CD4-positive, alpha-beta T cell (primary cell): ENCODE data around the gene ZP3. TPM values are rescaled to one million over a fixed set of nuclear protein-coding genes. Genes with fewer than 3 reads are reported as not detected.
"Not testable (repeated sequence)": the region's sequence is repeated elsewhere in the genome, so short reads cannot be mapped to it uniquely, and the experiment has no call there.

Experiments used
- ATAC-seq: fragments of 200-7000 bp; cut with Tn5 transposase; one replicate; pipeline ENCODE4 v1.10.0; 2022; ENCODE audit warnings: mild to moderate bottlenecking; ENCODE audit not compliant: poor library complexity
- CTCF ChIA-PET: fragments of 350-600 bp; sonication (Branson Sonifier 250); formaldehyde crosslinking; loops from one replicate; lab custom pipeline; 2021; ENCODE audit warnings: antibody characterized with exemption, inconsistent platforms; lab: Charles Lee
- POLR2A ChIA-PET: fragments of 350-600 bp; sonication (Branson Sonifier 250); formaldehyde crosslinking; loops from one replicate; lab custom pipeline; 2021; ENCODE audit warnings: antibody characterized with exemption, inconsistent platforms; lab: Charles Lee
- DNase-seq, 14 experiments: peaks; one replicate each; pipeline ENCODE4 v3.0.0-alpha.2; 2013 to 2020; ENCODE audit warnings: mixed read lengths in 2 of 14
- H3K27ac ChIP-seq, 2 donors: one replicate each; pipeline versions ENCODE4 v1.5.1 to v1.7.0; 2013; ENCODE audit warnings: low read length in 2 of 2, low read depth in 1 of 2, mild to moderate bottlenecking in 1 of 2
- H3K27me3 ChIP-seq, 2 experiments: 1 replicate in 1 of 2; 2 replicates in 1 of 2; pipeline versions ENCODE4 v1.6.1 to v1.7.0; 2013; ENCODE audit warnings: low read length in 2 of 2, control low read depth in 1 of 2, mild to moderate bottlenecking in 1 of 2, moderate library complexity in 1 of 2; ENCODE audit not compliant: insufficient read depth in 2 of 2, control insufficient read depth in 1 of 2
- H3K36me3 ChIP-seq: one replicate; pipeline ENCODE4 v1.6.1; 2013; ENCODE audit warnings: low read length, control low read depth; ENCODE audit not compliant: insufficient read depth
- H3K4me1 ChIP-seq: one replicate; pipeline ENCODE4 v1.6.1; 2013; ENCODE audit warnings: low read length, control low read depth; ENCODE audit not compliant: insufficient read depth
- H3K4me3 ChIP-seq: one replicate; pipeline ENCODE4 v1.5.1; 2013; ENCODE audit warnings: mild to moderate bottlenecking, low read length, moderate library complexity
- H3K9me3 ChIP-seq, 2 experiments: 1 replicate in 1 of 2; 2 replicates in 1 of 2; pipeline versions ENCODE4 v1.6.1 to v1.7.0; 2013; ENCODE audit warnings: low read length in 2 of 2, mild to moderate bottlenecking in 2 of 2, control low read depth in 1 of 2, moderate library complexity in 1 of 2; ENCODE audit not compliant: control insufficient read depth in 1 of 2, insufficient read depth in 1 of 2
- H3K27ac Mint-ChIP-seq: one replicate; pipeline ENCODE4 v1.8.0; 2020; ENCODE audit warnings: mixed read lengths
- H3K27me3 Mint-ChIP-seq: one replicate; pipeline ENCODE4 v1.8.0; 2021; ENCODE audit warnings: mixed read lengths
- H3K36me3 Mint-ChIP-seq: one replicate; pipeline ENCODE4 v1.8.0; 2021; ENCODE audit warnings: low read depth, mixed read lengths
- H3K4me1 Mint-ChIP-seq: one replicate; pipeline ENCODE4 v1.8.0; 2021; ENCODE audit warnings: low read depth, mixed read lengths
- H3K4me3 Mint-ChIP-seq: one replicate; pipeline ENCODE4 v1.8.0; 2020; ENCODE audit warnings: mild to moderate bottlenecking, mixed read lengths
- H3K9me3 Mint-ChIP-seq: one replicate; pipeline ENCODE4 v1.8.0; 2020; ENCODE audit warnings: mixed read lengths
- intact Hi-C, 2 experiments: fragments of 100-400 bp; cut with DNase I in 1 of 2; cut with micrococcal nuclease in 1 of 2; formaldehyde crosslinking; loops; one replicate each; pipeline versions ENCODE4 v1.15.1 to v1.9.0; 2023 to 2025; cut with DNase I, micrococcal nuclease
- total RNA-seq, 174 experiments: library from RNA in 2 of 174; stranded (reverse) in 2 of 174; gene quantifications; one replicate each; pipeline ENCODE4 v1.2.3 and lab custom pipeline; 2021 to 2026
- TF ChIP-seq, protein P1 (sequence below): fragments of 200-600 bp; IDR thresholded peaks from one replicate; pipeline ENCODE4 v1.8.0; 2022; ENCODE audit warnings: antibody characterized with exemption, mild to moderate bottlenecking

Gene ZP3
- total RNA-seq, 2 experiments from 2014 or later, result 3.2 to 7.0 TPM

DNA sequence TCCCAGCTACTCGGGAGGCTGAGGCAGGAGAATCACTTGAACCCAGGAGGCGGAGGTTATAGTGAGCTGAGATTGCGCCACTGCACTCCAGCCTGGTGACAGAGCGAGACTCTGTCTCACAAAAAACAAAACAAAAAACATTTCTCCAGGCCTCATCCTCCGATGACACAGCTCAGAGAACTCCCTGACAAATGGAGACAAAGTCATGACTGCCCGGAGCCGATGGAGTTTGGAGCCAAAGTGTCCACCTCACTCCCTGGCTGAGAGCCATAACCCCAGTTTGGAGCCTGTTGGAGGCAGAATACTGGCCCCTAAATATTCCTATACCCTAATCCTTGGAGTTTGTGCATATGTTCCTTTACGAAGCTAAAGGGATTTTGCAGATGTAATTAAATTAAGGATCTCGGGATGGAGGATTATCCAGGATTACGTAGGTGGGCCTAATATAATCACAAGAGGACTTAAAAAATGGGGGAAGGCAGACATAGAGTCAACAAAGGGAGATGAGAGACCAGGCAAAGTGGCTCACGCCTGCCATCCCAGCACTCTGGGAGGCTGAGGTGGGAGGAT is 38.0 kb upstream of the ZP3 start:
- Histone ChIP-seq H3K27me3 (no peaks in the 10 kb centered on the region), H3K36me3 (no peaks in the 10 kb centered on the region), H3K4me1 (no peaks in the 10 kb centered on the region), H3K27ac (no peak overlapping the region), H3K4me3 (no peak overlapping the region), H3K9me3 (no peaks in the 10 kb centered on the region)
- ChIA-PET CTCF (no interaction called here), POLR2A (no interaction called here)
- Mint-ChIP-seq H3K4me3 (no peak overlapping the region), H3K36me3 (no peaks in the 10 kb centered on the region), H3K27me3 (no peaks in the 10 kb centered on the region), H3K4me1 (no peaks in the 10 kb centered on the region), H3K9me3 (no peaks in the 10 kb centered on the region), H3K27ac (no peak overlapping the region)
- ATAC-seq (no peak), DNase-seq (no peak)
- intact Hi-C loops, result no loop called here
- TF ChIP-seq, protein P1, sequence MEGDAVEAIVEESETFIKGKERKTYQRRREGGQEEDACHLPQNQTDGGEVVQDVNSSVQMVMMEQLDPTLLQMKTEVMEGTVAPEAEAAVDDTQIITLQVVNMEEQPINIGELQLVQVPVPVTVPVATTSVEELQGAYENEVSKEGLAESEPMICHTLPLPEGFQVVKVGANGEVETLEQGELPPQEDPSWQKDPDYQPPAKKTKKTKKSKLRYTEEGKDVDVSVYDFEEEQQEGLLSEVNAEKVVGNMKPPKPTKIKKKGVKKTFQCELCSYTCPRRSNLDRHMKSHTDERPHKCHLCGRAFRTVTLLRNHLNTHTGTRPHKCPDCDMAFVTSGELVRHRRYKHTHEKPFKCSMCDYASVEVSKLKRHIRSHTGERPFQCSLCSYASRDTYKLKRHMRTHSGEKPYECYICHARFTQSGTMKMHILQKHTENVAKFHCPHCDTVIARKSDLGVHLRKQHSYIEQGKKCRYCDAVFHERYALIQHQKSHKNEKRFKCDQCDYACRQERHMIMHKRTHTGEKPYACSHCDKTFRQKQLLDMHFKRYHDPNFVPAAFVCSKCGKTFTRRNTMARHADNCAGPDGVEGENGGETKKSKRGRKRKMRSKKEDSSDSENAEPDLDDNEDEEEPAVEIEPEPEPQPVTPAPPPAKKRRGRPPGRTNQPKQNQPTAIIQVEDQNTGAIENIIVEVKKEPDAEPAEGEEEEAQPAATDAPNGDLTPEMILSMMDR, result no peak

DNA sequence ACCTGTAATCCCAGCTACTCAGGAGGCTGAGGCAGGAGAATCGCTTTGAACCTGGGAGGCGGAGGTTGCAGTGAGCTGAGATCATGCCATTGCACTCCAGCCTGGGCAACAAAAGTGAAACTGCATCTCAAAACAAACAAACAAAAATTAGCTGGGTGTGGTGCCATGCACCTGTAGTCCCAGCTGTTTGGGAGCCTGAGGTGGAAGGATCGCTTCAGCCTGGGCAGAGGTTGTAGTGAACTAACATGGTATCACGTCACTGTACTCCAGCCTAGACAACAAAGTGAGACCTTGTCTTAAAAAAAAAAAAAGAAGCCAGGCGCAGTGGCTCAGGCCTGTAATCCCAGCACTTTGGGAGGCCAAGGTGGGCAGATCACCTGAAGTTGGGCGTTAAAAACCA is 37.0 kb upstream of the ZP3 start:
- H3K4me1 ChIP-seq, H3K4me1 Mint-ChIP-seq, ATAC-seq, H3K36me3 ChIP-seq, H3K4me3 ChIP-seq, H3K9me3 ChIP-seq, CTCF ChIA-PET, H3K9me3 Mint-ChIP-seq, H3K4me3 Mint-ChIP-seq, H3K27me3 Mint-ChIP-seq, H3K27ac Mint-ChIP-seq, H3K27ac ChIP-seq, H3K27me3 ChIP-seq, intact Hi-C loops, H3K36me3 Mint-ChIP-seq, DNase-seq: not testable (repeated sequence)
- POLR2A ChIA-PET, result interaction anchor here (0.7 kb wide), 1 partner anchor 23 kb away, joined by 3 read pairs; no protein-coding TSS in a partner anchor

DNA sequence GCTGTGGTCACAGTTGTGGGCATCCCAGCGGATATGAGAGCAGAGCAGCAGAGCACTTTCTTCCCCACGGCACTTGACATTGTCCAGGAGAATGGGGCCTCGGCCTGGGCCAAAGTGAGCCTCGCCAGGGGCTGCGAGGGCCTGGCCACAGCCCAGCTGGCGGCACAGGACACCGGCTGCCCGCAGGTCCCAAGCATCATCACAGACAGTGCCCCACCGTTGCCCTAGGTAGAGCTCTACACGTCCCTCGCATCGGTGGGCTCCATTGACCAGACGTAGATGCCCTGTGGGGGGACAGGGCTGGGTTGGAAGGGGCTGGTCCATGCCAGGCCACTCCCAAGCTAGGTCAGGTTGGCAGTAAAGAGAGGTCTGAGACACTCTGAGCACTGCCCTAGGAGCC is 34.7 kb upstream of the ZP3 start:
- TF ChIP-seq, protein P1, result no peak
- Mint-ChIP-seq H3K9me3 (no peaks in the 10 kb centered on the region), H3K36me3 (no peaks in the 10 kb centered on the region), H3K4me1 (peaks cover 7% of the 10 kb centered on the region), H3K4me3 (no peak overlapping the region), H3K27ac (no peak overlapping the region), H3K27me3 (no peaks in the 10 kb centered on the region)
- no peaks in the 10 kb centered on the region for H3K27me3 ChIP-seq
- H3K4me3 ChIP-seq, result no peak overlapping the region
- H3K36me3 ChIP-seq, result no peaks in the 10 kb centered on the region
- intact Hi-C loops, result loop anchor here (5.0 to 10.0 kb wide), 4 partner anchors 33 to 1145 kb away; partner anchors contain the start of genes HIP1 (in 1 of the 2), POR (in 1 of the 2), PTPN12 (in 1 of the 2) and YWHAG (in 1 of the 2)
- ATAC-seq, result no peak
- DNase-seq, result no peak
- no peaks in the 10 kb centered on the region for H3K9me3 ChIP-seq
- CTCF ChIA-PET, result no interaction called here
- POLR2A ChIA-PET, result no interaction called here
- H3K27ac ChIP-seq, result no peak overlapping the region
- peaks cover 14% of the 10 kb centered on the region for H3K4me1 ChIP-seq
